H9 (cell line): ENCODE results near the gene GAS5. TPM values are rescaled to one million over a fixed set of nuclear protein-coding genes. Genes with fewer than 3 reads are reported as not detected.

ENCODE experiments used
- DNase-seq: peaks from one replicate; pipeline ENCODE4 v3.0.0-alpha.2; 2017
- H2AFZ ChIP-seq: one replicate; pipeline ENCODE4 v1.6.1; 2013; ENCODE audit warnings: mild to moderate bottlenecking, low read length, control low read depth, moderate library complexity
- H2AK5ac ChIP-seq: 2 replicates; pipeline ENCODE4 v1.6.1; 2013; ENCODE audit warnings: low read length, control low read depth, mixed read lengths; ENCODE audit not compliant: insufficient read length
- H2BK120ac ChIP-seq: one replicate; pipeline ENCODE4 v1.6.1; 2013; ENCODE audit warnings: low read depth, mild to moderate bottlenecking, low read length, control low read depth, inconsistent platforms; ENCODE audit not compliant: poor library complexity, severe bottlenecking
- H2BK12ac ChIP-seq: 2 replicates; pipeline ENCODE4 v1.6.1; 2013; ENCODE audit warnings: low read length, control low read depth, mixed read lengths, low read depth; ENCODE audit not compliant: insufficient read length
- H2BK15ac ChIP-seq: 2 replicates; pipeline ENCODE4 v1.6.1; 2013; ENCODE audit warnings: low read depth, low read length, control low read depth
- H2BK20ac ChIP-seq: one replicate; pipeline ENCODE4 v1.6.1; 2013; ENCODE audit warnings: low read depth, mild to moderate bottlenecking, low read length, control low read depth, inconsistent platforms; ENCODE audit not compliant: poor library complexity, severe bottlenecking
- H2BK5ac ChIP-seq: 2 replicates; pipeline ENCODE4 v1.6.1; 2013; ENCODE audit warnings: low read length, control low read depth, mixed read lengths; ENCODE audit not compliant: insufficient read length
- H3K14ac ChIP-seq: 2 replicates; pipeline ENCODE4 v1.6.1; 2013; ENCODE audit warnings: low read length, control low read depth; ENCODE audit not compliant: insufficient read depth
- H3K18ac ChIP-seq: 2 replicates; pipeline ENCODE4 v1.6.1; 2013; ENCODE audit warnings: low read depth, mild to moderate bottlenecking, mixed read lengths, low read length, control low read depth; ENCODE audit not compliant: insufficient read length
- H3K23ac ChIP-seq: 2 replicates; pipeline ENCODE4 v1.6.1; 2013; ENCODE audit warnings: low read length, control low read depth, mixed read lengths, low read depth; ENCODE audit not compliant: insufficient read length
- H3K23me2 ChIP-seq: 2 replicates; pipeline ENCODE4 v1.6.1; 2013; ENCODE audit warnings: low read depth, mild to moderate bottlenecking, mixed read lengths, low read length, control low read depth; ENCODE audit not compliant: insufficient read length, poor library complexity, severe bottlenecking
- H3K27ac ChIP-seq: 2 replicates; pipeline ENCODE4 v1.5.1; 2013; ENCODE audit warnings: low read length, control low read depth, mixed read lengths, low read depth; ENCODE audit not compliant: insufficient read length
- H3K27me3 ChIP-seq: 2 replicates; pipeline ENCODE4 v1.6.1; 2013; ENCODE audit warnings: low read length, control low read depth, inconsistent platforms; ENCODE audit not compliant: insufficient read depth
- H3K4ac ChIP-seq: 2 replicates; pipeline ENCODE4 v1.6.1; 2013; ENCODE audit warnings: low read depth, mild to moderate bottlenecking, control low read depth, inconsistent platforms, low read length, moderate library complexity
- H3K4me1 ChIP-seq: 2 replicates; pipeline ENCODE4 v1.6.1; 2013; ENCODE audit warnings: low read length, control low read depth, inconsistent platforms; ENCODE audit not compliant: insufficient read depth
- H3K4me2 ChIP-seq: 2 replicates; pipeline ENCODE4 v1.6.1; 2013; ENCODE audit warnings: low read length, control low read depth, mixed read lengths; ENCODE audit not compliant: insufficient read length, insufficient read depth
- H3K56ac ChIP-seq: 2 replicates; pipeline ENCODE4 v1.6.1; 2013; ENCODE audit warnings: low read depth, mild to moderate bottlenecking, mixed read lengths, low read length, control low read depth; ENCODE audit not compliant: insufficient read length
- H3K79me1 ChIP-seq: 2 replicates; pipeline ENCODE4 v1.6.1; 2013; ENCODE audit warnings: low read depth, mild to moderate bottlenecking, moderate library complexity, low read length, control low read depth, inconsistent platforms; ENCODE audit not compliant: insufficient read depth, poor library complexity, severe bottlenecking
- H3K79me2 ChIP-seq: 2 replicates; pipeline ENCODE4 v1.6.1; 2013; ENCODE audit warnings: low read length, control low read depth, inconsistent platforms; ENCODE audit not compliant: insufficient read depth
- H3K9ac ChIP-seq: 2 replicates; pipeline ENCODE4 v1.6.1; 2013; ENCODE audit warnings: low read length, control low read depth, mixed read lengths; ENCODE audit not compliant: insufficient read length; ENCODE audit errors: extremely low read depth
- H3K9me3 ChIP-seq: one replicate; pipeline ENCODE4 v1.6.1; 2013; ENCODE audit warnings: low read depth, low read length, inconsistent platforms; ENCODE audit not compliant: control insufficient read depth
- H3T11ph ChIP-seq: one replicate; pipeline ENCODE4 v1.6.1; 2013; ENCODE audit warnings: mild to moderate bottlenecking, low read length, control low read depth, inconsistent platforms
- H4K20me1 ChIP-seq: one replicate; pipeline ENCODE4 v1.6.1; 2013; ENCODE audit not compliant: control insufficient read depth, insufficient read length, insufficient read depth
- H4K5ac ChIP-seq: 2 replicates; pipeline ENCODE4 v1.6.1; 2013; ENCODE audit warnings: low read depth, mild to moderate bottlenecking, mixed read lengths, low read length, control low read depth; ENCODE audit not compliant: insufficient read length
- H4K8ac ChIP-seq: replicated peaks from 2 replicates; pipeline ENCODE4 v1.6.1; 2013; ENCODE audit warnings: low read length, control low read depth, mixed read lengths, low read depth; ENCODE audit not compliant: insufficient read length
- H4K91ac ChIP-seq: 2 replicates; pipeline ENCODE4 v1.6.1; 2013; ENCODE audit warnings: low read depth, mild to moderate bottlenecking, moderate library complexity, mixed read lengths, low read length, control low read depth; ENCODE audit not compliant: insufficient read length
- H3K27ac Mint-ChIP-seq, 3 experiments: 2 replicates in 2 of 3; 3 replicates in 1 of 3; pipeline ENCODE4 v1.8.0; 2020 to 2021; ENCODE audit warnings: mixed read lengths in 3 of 3, mild to moderate bottlenecking in 1 of 3, moderate library complexity in 1 of 3
- H3K27me3 Mint-ChIP-seq: 2 replicates; pipeline ENCODE4 v1.8.0; 2021; ENCODE audit warnings: low read depth, mild to moderate bottlenecking, moderate library complexity, mixed read lengths
- H3K36me3 Mint-ChIP-seq, 3 experiments: 2 replicates in 2 of 3; 3 replicates in 1 of 3; pipeline ENCODE4 v1.8.0; 2020 to 2021; ENCODE audit warnings: low read depth in 3 of 3, mixed read lengths in 3 of 3; ENCODE audit not compliant: insufficient read depth in 1 of 3
- H3K4me1 Mint-ChIP-seq, 2 experiments: 2 replicates each; pipeline ENCODE4 v1.8.0; 2020; ENCODE audit warnings: mixed read lengths in 2 of 2
- H3K4me3 Mint-ChIP-seq, 2 experiments: 2 replicates in 1 of 2; 3 replicates in 1 of 2; pipeline ENCODE4 v1.8.0; 2020 to 2021; ENCODE audit warnings: mild to moderate bottlenecking in 2 of 2, mixed read lengths in 2 of 2, moderate library complexity in 1 of 2
- H3K9me3 Mint-ChIP-seq, 2 experiments: 2 replicates in 1 of 2; 3 replicates in 1 of 2; pipeline ENCODE4 v1.8.0; 2020; ENCODE audit warnings: mild to moderate bottlenecking in 2 of 2, mixed read lengths in 2 of 2, moderate library complexity in 1 of 2
- CTCF ChIP-seq: fragments of 200-600 bp; sonication (generic); conservative IDR thresholded peaks from 3 replicates; pipeline ENCODE4 v1.8.0; 2021; ENCODE audit warnings: antibody characterized with exemption, mild to moderate bottlenecking
- WGBS: extraction: QIAGEN DNeasy Blood & Tissue Kit; methylation state at CpG from one replicate; pipeline ENCODE4 v1.1.7; 2013; ENCODE audit warnings: missing lambda C conversion rate, low lambda C conversion rate, mixed read lengths; ENCODE audit not compliant: insufficient read length; ENCODE audit errors: extremely low coverage; 5-methylcytosine and 5-hydroxymethylcytosine counted together
- total RNA-seq: library from RNA; stranded (reverse); gene quantifications from 2 replicates; pipeline ENCODE4 v1.2.1, GENCODE V29; 2021

The GAS5 gene
- total RNA-seq, 1 experiment from 2014 or later = 690 TPM

GRCh38 chr1:173887627-173888026, 19.8 kb upstream of the GAS5 start:
- DNase-seq = no peak
- H3K27me3 ChIP-seq = no peaks in the 10 kb centered on the region
- no peaks in the 10 kb centered on the region for H3K23me2 ChIP-seq
- no peak overlapping the region for H3T11ph ChIP-seq
- no peaks in the 10 kb centered on the region for H3K9me3 ChIP-seq
- WGBS = no CpG with 5 or more reads among the region's 2 CpGs
- no peaks in the 10 kb centered on the region; the same call in 1 of the 2 replicates for H3K79me2 ChIP-seq
- H4K5ac ChIP-seq = no peak overlapping the region
- TF ChIP-seq CTCF = no peak
- no peak overlapping the region for H2BK15ac ChIP-seq
- H3K4ac ChIP-seq = no peak overlapping the region
- H2BK20ac ChIP-seq = no peak overlapping the region
- H3K14ac ChIP-seq = no peak overlapping the region
- H3K56ac ChIP-seq = no peak overlapping the region
- H2BK5ac ChIP-seq = no peak overlapping the region
- H2BK120ac ChIP-seq = no peak overlapping the region
- peaks cover 6% of the 10 kb centered on the region; the same call in 1 of the 2 replicates for H3K4me1 ChIP-seq
- H4K91ac ChIP-seq = no peak overlapping the region
- H2BK12ac ChIP-seq = no peak overlapping the region
- H4K20me1 ChIP-seq = no peaks in the 10 kb centered on the region
- H3K27me3 Mint-ChIP-seq = no peaks in the 10 kb centered on the region
- no peak overlapping the region for H2AK5ac ChIP-seq
- H3K9me3 Mint-ChIP-seq = no peaks in the 10 kb centered on the region
- no peaks in the 10 kb centered on the region for H3K79me1 ChIP-seq
- H3K4me2 ChIP-seq = no peak overlapping the region
- no peak overlapping the region for H3K23ac ChIP-seq
- no peak overlapping the region for H3K4me3 Mint-ChIP-seq
- H3K27ac ChIP-seq = no peak overlapping the region
- no peak overlapping the region for H4K8ac ChIP-seq
- H3K27ac Mint-ChIP-seq = peak overlapping the region in 1 of 3 experiments; percentile 28; a peak in 1 of 7 replicates
- H2AFZ ChIP-seq = no peak overlapping the region
- peaks cover 16 to 20% of the 10 kb centered on the region in 2 experiments for H3K4me1 Mint-ChIP-seq
- peaks cover 10 to 19% (median 13%) of the 10 kb centered on the region in 3 experiments; a peak in 6 of 7 replicates for H3K36me3 Mint-ChIP-seq
- no peak overlapping the region for H3K18ac ChIP-seq
- H3K9ac ChIP-seq = no peak overlapping the region
